Measurements from ENCODE around the gene SHC2.

GRCh38 chr19:410243-410781 is 50.5 kb downstream of the SHC2 start:
- TF ChIP-seq, protein P1, sequence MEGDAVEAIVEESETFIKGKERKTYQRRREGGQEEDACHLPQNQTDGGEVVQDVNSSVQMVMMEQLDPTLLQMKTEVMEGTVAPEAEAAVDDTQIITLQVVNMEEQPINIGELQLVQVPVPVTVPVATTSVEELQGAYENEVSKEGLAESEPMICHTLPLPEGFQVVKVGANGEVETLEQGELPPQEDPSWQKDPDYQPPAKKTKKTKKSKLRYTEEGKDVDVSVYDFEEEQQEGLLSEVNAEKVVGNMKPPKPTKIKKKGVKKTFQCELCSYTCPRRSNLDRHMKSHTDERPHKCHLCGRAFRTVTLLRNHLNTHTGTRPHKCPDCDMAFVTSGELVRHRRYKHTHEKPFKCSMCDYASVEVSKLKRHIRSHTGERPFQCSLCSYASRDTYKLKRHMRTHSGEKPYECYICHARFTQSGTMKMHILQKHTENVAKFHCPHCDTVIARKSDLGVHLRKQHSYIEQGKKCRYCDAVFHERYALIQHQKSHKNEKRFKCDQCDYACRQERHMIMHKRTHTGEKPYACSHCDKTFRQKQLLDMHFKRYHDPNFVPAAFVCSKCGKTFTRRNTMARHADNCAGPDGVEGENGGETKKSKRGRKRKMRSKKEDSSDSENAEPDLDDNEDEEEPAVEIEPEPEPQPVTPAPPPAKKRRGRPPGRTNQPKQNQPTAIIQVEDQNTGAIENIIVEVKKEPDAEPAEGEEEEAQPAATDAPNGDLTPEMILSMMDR (IDR thresholded peaks at IDR 0.05), result no peak
- no peak for TF ChIP-seq POLR2A (IDR thresholded peaks at IDR 0.05)
